GM19455 (cell line): Measurements from ENCODE around the gene GARIN5A.

Experiments used
- ATAC-seq: cut with Tn5 transposase; IDR thresholded peaks from one replicate; pipeline ENCODE4 v1.9.1; 2021; ENCODE audit not compliant: unreplicated experiment

The GARIN5A gene

DNA sequence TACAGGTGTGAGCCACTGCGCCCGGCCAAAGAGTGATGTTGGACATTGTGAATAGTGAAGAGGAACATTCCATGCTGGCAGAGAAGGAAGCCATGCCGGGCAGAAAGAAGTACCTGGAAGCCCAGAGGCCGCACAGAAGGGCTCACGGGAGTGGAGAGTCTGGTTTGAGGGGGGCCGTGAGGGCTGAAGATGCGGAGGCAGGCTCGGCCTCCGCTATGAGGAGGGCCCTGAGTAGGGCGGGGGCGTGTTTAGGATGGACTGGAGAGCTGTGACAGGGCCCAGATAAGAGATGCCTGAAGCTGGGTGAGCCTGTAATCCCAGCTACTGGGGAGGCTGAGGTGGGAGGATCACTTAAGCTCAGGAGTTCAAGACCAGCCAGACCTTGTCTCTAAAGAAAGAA is 32.7 kb upstream of the GARIN5A start:
- ATAC-seq, result no peak

DNA sequence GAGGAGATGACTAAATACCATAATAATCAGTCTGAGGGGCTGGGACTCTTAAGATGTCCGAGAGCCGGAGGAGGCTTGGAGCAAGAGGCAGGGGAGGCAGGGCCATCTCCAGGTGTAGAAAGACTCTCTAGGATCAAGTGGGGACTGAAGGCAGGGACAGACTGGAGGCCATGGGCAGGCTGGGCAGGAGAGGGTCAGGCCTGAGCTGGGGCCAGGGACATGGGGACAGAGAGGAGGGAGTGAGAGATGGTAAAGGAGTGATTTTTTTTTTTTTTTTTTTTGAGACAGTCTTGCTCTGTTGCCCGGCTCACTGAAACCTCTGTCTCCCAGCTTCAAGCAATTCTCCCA is 32.2 kb upstream of the GARIN5A start:
- no peak for ATAC-seq

DNA sequence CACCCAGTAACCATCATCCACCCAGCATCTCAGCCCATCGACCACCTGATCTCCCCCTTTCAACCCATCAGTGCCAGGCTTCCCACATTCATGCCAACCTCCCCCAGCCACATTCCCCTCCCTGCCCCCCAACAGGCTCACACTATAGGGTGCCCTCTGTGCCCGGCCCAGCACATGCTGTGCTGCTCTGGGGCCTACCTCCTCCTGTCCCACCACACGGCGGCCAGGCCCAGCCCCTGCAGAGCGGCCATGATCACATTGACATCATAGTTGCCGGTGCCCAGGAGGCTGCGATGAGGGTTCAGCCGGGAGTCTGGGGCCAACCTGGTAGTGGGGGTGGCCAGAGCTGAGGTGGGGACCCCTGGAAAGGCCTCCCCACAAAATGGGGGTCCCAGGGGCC is 30.7 kb upstream of the GARIN5A start:
- no peak for ATAC-seq

DNA sequence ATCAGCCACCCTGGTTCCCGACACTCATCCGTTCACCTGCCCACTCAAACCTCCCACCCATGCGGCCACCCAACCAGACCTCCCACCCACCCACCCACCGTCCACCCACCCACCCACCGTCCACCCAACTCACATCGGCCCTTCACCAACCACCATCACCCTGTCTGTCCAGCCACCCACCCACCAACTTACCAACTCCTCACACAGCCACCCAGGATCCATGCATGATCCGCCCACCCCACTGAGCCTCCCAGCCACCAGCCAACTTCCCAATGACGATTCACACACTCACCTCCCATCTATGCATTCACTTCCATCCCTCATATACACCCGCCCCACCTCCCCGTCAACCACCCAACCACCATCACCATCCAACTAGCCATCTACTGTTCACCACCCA is 30.1 kb upstream of the GARIN5A start:
- no peak for ATAC-seq

DNA sequence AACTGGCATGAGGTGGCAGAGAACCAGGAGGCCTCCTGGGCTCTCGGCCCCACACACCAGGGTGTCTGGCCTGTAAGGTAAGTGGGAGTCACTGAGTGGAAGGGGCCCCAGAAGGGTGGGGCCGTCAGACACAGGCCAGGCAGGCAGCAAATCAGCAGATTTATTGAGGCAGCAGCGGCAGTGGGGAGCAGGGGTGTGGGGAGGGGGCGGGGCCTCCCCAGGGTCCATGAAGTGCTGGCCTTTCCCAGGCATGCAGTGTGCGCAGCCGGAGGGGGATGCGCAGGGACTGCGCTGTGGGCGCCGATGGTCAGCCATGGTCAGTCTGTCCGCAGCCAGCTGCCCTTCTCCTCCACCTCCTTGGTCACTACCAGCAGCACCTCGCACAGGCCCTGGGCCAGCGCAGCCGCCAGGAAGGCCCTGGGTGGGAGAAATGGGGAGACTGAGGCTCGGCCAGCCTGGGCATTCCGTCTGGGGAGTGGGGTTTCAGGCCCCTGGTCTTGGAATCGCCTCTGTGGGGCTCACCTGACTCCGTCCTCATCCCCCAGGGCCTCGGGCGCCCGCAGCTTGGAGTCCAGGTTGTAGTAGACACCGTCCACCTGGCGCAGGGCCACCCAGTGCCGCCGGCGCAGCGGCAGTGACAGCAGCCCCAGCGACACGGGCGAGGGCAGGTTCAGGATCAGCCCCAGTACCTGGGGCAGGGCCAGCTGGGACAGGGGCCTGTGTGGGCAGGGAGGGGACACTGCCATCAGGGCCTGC is 29.4 kb upstream of the GARIN5A start:
- ATAC-seq, result no peak

DNA sequence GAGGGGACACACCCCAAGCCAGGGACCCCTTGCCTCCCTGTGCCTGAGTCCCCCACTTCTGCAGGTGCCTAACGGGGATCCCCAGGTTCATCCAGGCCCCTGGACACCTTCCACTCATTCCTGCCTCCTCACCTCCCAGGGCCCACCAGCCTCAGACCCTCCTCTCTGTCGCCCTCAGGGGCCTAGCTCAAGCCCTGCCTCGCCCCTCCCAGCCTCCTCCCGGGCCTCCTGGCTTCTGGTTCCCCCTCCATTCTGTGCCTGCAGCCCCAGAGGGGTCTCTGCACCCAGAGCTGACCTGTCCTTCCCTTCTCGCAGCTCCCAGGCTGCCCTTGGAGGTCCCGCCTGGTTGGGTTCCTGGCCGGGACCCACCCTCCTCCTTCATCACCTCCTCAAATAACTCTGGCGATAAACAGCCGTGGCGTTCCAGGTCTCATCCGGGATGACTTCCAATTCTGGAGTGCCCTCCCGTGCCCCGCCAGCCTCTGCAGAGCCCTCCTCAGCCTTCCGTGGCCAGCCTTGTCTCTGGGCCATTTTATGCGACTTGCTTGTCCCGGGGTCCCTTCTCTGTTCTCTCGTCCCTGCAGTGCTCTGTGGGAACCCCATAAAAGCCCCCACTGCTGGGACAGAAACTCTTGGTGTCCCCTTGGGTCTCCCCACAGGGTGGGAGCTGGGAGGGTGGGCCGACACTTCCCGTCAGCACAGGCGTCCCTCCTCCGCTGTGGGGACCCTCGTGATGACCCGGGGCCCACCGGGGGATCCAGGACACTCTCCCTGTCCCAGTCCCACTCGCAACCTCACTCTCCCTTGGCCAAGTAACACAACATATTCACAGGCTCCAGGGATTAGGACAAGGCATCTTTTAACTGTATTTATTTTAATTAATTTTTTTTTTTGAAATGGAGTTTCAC is 25.2 kb upstream of the GARIN5A start:
- ATAC-seq, result no peak

DNA sequence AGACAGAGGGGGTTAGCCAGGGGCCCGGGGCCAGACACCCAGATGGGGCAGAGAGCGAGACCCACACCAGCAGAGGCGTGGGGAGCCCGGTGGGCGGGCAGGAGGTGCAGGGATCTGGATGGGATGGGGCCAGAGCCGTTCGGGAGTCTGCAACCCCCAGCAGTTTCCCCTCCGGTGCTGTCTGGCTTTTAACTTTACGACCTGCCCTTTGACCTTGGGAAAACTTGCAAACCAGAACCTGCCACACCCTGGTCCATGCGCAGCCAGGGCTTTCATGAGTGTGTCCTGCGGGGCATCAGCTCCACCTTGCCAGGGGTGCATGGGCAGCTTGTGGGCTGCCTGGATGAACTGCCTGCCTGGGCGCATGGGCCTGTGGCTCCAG is 24.5 kb upstream of the GARIN5A start:
- no peak for ATAC-seq

DNA sequence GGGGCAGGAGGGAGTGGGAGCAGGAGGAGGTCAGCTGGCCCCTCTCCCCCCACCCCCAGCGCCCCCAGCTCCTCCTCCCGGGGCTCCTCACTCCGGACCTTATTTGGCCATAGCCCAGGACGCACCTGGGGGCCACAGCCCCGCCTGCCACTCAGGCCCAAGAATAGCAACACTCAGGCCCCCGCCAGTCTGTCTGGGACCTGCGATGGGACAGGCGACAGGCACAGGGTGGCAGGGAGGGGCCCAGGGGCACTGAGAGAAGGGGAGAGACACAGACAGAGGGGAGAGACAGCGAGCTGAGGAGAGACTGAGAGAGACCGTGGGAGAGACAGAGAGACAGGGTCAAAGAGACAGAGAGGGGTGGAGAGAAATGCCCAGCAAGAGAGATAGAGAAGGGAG is 24.1 kb upstream of the GARIN5A start:
- ATAC-seq, result no peak

DNA sequence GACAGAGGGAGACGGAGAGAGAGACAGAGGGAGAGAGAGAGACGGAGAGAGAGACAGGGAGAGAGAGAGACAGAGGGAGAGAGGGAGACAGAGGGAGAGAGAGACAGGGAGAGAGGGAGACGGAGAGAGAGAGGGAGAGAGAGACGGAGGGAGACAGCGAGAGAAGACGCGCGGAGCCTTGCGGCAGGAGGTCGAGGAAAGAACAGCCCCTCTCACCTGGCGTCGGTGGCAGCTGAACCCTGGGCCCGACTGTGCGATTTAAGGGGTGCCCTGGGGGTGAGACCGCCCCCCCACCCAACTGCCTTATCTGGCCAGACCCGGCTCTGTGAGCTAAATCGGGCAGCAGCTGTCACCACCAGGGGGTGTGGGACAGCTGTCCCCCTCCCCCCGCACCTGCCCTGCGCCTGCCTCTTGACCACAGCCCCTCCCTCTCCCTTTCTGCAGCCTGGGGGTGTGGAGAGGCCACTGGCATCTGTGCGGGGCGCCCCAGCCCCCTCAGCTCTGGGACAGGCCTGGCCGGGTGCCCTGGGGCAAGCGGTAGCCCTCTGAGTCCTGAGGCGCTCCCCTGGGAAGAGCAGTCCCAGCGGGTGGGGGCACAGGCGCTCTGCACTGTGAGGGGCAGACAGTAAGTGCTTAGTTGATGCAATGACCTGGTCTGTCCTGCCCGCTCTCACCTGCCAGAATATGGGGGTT is 23.6 kb upstream of the GARIN5A start:
- ATAC-seq, result no peak

DNA sequence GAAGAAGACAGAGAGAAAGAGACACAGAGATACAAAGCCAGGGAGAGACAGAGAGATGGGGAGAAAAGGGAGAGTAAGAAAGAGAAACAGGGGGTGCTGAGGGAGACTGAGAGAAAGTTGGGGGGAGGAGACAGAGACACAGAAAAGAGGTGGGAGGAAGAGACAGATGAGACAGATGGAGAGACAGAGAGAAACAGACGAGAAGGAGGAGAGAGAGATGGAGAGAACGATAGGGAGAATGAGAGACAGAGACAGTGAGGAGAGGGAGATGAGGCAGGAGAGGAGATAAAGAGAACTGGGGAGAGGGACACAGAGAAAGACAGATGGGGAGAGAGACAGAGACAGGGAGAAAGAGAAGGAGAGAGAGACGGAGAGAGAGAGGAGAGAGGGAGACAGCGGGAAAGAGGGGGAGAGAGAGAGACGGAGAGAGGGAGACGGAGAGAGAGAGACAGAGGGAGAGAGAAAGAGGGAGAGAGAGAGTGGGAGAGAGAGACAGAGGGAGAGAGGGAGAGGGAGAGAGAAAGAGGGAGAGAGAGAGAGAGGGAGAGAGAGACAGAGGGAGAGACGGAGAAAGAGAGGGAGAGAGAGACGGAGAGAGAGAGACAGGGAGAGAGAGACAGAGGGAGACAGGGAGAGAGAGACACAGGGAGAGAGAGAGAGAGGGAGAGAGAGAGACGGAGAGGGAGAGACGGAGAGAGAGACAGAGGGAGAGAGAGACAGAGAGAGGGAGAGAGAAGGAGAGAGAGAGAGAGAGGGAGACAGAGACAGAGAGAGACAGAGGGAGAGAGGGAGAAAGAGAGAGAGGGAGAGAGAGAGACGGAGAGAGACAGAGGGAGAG is 21.8 kb upstream of the GARIN5A start:
- no peak for ATAC-seq

DNA sequence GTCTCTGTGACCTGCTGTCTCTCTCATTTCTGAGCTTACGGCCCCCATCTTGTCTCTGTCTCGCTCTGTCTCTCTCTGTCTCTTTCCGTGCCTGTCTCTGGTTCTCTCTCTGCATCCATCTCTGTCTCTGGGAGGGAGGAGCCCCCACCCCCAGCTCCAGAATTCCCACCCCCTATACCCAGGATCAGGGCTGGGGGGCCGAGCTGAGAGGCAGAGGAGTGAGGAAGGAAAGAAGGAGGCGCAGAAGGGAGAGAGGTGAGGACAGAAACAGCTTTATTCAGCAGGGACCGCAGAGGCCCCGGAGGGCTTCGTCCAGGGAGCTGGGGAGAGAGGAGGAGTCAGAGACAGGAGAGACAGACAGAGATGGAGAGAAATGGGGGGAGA is 20.4 kb upstream of the GARIN5A start:
- no peak for ATAC-seq

DNA sequence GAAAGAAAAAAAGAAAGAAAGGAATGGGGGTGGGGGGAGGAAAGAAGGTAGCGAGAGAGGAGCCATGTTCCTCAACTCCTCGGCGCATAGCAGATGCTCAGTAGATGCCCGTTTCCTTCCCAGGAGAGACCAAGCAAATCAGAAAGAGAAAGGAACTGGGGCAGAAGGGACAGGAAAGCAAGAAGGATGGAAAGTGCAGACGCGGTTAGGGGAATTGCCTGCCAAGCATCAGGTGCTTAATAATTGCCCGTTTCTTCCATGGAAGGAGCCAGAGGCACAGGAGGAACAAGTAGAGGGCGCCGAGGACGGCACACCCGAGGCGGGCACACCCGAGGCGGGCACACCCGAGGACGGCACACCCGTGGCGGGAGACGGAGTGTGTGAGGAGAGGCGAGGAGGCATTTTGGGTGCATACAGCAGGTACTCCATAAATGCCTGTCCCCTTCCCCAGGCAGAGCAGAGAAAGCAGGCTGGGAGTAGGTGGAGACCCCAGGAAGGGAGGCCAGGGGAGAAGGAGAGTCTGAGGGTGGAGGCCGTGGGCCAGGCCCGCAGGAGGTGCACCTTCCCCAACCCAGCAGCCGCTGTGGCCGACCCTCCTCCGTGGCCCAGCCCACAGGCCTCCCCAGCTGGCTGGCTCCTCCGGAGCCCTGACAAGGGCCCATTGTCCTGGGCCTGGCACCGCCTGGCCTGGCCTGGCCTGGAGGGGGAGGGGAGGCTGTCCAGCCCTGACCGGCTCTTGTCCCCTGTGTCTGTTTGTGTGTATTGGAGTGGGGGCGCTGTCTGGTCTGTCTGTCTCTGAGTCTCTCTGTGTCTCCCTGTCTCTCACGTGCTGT is 19.8 kb upstream of the GARIN5A start:
- no peak for ATAC-seq

DNA sequence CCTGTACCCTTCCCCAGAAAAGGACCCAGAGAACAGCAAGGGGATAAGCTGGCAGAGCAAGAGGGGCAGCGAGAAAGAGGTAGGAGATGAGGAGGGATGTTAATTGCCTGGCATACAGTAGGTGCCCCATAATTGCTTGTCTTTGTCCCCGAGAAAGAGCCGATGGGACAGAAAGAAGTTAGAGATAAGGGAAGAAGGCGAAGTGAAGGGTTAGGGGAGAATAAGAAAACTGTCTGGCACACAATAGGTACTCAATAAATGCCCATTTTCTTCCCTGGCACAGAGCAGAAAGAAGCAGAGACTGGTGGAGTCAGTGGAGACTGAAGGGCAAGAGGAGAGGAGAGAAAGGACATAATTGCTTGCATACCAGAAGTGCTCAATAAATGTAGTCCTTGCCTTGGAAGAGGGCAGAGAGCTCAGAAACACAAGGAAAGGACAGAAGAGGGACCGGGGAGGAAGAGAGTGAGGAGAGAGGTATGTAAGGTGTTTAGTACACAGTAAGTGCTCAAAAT is 18.4 kb upstream of the GARIN5A start:
- no peak for ATAC-seq

DNA sequence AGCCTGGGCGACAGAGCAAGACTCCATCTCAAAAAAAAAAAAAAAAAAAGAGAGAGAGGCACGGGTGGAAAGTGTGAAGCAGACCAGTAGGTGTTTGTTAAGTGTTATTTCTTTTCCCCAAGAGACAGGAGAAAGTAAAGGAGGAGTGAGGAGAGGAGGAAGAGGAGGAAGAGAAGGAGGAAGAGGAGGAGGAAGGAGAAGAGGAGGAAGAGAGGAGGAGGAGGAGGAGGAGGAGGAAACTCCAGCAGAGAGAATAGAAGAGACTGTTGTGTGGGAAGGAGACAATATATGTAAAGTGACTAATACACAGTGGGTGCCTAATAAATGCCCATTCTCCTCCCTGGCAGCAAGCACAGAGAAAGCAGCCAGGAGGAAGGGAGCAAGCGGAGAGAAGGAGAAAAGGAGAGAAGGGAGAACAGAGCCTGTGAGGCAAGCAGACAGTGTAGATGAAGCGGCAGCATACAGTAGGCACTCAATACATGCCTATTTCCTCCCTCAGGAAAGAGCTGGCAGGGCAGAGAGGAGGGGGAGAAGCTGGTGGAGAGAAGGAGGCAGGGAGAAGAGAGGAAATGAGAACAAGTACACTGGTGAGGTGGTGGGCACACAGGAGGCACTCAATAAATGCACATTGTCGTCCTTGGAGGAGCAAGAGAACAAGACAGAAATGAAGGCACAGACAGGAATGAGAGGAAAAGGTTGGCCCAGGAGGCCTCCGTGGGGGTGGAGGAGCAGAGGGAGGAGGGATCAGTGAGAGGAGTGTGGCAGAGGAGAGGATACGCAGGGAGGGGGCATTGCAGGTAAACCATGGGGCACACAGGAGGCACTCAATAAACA is 17.8 kb upstream of the GARIN5A start:
- no peak for ATAC-seq

DNA sequence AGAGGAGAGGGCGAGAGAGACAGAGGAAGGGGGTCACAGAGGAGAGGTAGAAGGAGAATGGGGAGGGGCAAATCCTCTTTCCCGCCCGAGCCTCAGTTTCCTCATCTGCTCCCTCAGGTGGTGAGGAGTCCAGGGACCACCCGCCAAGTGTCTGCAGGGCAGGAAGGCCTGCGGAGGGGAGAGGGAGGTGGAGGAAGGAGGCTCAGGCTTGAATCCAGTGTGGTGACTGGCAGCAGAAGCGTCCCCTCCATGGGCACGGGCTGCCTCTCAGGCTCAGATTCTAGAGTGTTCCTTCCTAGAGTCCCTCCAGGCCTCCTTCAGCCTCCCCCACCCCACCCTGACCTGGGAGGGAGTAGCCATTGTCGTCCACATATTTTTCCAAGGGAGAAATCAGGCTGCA is 16.5 kb upstream of the GARIN5A start:
- ATAC-seq, result no peak

DNA sequence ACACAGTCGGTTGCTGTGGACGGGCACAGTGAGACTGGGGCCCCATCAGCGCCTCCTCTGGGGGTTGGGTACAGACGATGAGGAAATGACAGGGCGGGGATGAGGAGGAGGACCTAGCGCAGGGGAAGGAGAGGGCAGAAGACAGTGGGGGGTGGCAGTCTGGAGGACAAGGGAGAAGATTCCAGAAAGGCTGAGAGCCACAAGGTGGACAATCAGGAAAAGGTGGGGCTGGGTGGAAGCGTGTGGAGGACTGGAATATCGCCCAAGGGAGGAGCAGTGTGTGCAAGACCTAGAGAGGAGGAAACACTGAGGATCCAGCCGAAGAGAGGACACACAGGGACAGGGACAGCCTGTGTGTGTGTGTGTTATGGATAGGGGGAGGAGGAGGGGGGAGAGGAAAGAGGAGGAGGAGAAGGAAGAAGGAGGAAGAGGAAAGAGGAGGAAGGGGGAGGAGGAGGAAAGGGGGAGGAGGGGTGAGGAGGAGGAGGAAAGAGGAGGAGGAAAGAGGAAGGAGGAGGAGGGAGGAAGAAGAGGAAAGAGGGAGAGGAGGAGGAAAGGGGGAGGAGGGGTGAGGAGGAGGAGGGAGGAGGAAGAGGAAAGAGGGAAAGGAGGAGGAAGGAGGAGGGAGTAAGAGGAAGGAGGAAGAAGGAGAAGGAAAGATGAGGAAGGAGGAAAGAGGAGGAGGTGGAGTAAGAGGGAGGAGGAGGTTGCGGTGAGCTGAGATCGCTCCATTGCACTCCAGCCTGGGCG is 15.8 kb upstream of the GARIN5A start:
- no peak for ATAC-seq

DNA sequence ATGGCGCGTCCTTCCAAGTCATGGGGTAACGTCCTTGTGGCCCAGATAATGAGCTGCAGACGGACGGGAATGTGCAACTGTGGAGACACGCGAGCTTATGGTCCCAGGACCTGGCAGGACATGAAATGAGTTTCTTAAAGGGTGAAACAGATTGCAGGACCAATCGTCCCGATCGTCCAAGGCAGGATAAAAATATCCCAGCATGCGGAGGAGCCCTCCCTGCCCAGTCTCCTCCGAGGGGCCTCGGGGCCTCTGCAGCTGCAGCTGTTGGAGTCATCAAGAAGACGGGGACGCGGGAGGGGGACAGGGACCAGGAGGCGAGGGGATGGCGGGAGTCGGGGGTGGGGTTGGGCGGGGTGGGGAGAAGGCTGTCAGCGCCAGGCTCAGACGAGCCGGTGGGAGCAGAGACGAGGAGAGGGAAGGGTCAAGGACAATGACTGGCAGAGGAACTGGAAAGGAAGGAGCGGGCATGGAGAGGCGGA is 14.4 kb upstream of the GARIN5A start:
- no peak for ATAC-seq

DNA sequence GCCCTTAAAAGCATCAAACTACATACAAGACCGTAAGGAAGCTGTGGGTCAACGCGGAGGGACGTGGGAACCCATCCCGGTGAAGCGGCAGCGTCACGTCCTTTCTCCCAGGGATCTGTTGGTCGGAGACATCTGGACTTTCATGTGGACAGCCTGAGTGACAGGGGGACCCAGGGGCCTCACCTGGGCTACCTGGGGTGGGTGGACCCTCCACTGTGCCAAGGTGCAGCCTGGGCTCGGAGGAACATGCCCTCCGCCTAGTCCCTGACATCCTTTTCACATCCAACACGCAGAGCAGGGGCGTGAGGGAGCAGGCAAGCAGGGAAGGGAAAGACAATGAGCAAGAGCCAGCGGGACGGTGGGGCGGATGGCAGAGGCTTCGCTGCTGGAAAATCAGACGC is 13.8 kb upstream of the GARIN5A start:
- ATAC-seq, result no peak
